ENCODE data around the gene THSD7B.
"Not testable (repeated sequence)": the region's sequence is repeated elsewhere in the genome, so short reads cannot be mapped to it uniquely, and the experiment has no call there.

The THSD7B gene

DNA sequence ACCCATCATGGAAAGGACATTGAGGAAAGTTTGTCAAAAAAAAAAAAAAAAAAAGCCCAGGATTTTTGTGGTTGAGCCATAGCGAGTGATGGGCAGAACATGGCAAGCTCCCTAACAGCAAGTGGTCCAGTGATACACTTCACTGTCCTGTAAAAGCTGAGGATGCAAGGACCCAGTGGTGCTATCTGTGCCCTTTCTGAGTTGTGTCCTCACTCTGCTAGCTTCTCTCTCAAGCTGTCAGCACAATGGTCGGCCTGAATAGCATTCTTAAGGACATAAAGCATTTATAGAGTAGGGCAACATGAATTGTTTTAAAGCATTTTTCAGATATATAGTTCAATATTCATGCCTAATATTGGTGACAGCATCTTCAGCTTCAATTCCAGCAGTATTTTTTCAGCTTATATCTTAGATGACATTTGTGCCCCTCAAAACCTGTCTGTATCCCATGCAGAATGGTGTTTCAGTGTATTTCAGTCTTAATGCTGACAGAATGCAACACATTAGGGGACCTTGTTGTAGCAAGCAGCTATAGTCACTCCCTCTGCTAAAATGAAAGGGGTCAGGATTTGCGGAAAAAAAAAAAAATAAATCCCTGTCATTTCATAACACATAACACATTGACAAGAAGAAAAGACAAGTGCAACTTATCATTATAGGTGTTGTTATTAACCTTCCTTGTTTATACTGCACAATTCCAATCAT is 496.7 kb downstream of the THSD7B start:
- FAIRE-seq: no peak

DNA sequence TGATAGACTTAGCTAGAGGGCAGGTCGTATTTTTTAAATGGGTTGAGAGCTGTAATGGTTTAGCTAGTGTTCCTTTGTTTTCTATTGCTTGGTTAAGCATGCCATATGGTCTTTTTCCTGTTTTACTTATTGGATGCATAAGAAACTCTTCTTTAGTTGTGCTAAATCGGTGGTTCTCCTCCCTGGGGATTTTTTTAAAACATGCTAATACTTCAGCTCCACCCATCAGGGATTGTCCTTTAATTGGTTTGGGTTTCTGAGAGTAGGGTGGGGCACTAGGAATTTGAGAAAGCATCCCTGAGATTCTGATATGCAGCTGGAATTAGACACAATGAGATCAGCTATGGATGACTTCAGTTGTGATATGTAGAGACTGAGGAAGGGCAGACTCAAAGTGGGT is 497.2 kb downstream of the THSD7B start:
- no peak for FAIRE-seq

DNA sequence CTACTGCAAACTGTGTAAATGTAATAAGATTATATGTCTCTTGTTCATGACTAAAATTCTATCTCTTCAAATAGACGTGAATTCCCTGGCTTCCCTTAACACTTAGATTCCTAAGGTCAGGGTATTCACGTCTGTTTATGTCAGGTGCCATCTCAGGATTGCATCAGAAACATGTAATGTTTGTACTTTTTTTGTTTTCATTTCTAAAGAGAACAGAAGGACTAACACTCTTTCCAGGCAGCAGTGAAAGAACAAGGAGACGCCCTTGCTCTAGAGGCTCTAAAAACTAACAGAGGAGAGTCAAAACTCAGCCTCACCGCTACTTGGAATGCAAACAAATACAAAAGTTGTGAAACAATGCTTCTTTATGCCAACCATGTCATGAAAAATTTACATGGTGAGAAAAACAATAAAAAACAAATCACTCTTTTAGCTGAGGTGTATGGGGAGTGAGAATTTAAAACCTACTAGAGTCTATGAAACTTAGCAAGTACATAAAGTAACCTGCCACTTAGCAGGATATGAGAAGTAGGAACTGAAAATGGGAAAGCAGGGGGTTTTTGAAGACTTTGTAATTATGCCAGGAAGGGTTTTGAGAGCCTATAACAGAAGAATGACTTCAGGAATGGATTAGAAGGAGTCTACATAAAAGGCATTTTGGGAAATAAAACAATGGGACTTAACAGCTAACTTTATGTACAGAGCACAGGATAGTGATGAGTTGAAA is 522.7 kb downstream of the THSD7B start:
- FAIRE-seq: no peak

DNA sequence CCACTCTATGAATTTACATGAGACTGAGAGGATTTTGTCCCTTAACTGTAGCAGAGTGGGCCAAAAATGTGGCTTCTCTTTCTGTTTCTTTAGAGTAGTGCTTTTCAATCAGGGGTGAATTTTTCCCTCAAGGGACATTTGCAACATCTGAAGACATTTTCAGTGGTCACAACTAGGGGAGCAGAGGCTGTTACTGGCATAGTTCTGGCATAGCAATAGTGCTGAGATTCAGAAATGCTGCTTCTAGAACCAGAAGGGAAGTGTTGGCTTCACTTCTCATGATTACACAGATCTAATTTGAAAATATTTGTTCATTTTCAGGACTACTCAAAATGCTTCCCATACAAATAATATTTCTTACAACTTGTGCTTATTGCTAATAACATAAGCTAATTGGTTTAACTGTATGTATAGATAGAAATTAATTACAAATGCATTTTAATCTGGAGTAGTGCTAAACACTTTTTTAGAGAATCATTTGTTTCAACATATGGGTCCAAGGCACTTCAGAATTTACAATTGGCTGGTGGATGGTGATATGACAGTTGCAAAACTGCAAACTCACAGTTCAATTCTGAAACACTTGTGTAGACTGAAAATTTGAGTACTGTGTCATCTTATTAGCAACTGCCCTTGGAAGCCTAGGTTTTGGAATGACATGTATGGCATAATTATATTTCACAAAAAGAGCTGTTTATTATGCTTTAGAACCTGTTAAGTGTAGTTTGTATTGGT is 526.7 kb downstream of the THSD7B start:
- no peak for FAIRE-seq

DNA sequence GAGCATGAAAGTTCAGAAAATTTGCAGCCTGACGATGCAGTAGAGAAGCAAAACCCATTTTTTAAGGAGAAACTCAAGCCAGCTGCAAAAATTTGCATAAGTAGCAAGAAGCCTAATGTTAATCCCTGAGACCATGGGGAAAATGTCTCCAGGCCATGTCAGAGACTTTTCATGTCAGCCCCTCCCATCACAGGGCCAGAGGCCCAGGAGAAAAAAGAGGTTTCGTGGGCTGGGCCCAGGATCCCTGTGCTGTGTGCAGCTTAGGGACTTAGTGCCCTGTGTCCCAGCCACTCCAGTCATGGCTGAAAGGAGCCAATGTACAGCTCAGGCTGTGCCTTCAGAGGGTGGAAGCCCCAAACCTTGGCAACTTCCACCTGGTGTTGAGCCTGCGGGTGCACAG is 533.0 kb downstream of the THSD7B start:
- no peak for FAIRE-seq

DNA sequence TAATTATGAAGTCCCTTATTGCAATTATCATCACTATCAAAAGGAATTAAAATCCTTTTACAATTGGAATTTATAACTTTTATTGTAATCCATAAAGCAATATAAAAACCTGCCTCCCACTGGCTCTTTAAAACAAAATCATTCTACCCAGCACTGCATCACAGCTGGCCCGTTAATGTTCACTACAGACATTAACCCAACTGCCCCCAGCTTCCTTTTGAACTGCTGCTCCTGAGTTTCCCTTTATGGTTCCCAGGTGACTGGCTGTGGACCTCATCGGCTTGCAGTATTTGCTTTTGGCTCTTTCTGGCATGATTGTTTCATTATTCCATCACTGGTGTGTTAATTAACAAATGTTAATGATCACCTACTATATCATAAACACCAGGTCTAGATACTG is 535.6 kb downstream of the THSD7B start:
- FAIRE-seq: no peak

DNA sequence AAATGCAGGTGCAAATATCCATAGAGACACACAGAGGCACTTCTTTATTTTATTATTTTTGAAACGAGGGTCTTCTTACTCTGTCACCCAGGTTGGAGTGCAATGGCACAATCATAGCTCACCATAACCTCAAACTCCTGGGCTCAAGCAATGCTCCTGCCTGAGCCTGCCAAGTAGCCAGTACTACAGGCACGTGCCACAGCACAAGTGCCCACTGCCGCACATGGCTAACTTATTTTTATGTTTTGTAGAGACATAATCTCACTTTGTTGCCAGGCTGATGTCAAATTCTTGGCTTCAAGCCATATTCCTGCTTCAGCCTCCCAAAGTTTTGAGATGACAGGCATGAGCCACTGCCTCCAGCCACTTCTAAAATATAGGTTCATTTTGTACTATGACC is 537.6 kb downstream of the THSD7B start:
- FAIRE-seq: no peak

DNA sequence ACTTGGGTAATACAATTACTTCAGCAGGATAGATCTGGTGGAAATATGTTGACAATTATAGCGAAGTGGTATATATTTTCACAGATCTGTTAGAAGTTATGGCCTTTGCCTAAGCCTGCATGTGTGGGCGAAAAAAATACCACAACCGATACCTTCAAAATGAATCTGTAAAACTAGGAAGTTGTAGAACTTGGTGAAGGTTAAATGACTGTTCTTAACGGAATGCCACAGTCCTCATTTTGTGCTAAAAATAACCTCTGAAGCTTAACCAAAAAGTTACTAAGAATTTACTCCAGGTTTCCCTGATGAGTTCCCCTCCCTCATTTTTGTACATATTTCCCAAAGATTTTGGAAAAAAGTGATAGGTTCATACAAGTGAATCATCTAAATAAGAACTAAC is 550.7 kb downstream of the THSD7B start:
- no peak for FAIRE-seq

DNA sequence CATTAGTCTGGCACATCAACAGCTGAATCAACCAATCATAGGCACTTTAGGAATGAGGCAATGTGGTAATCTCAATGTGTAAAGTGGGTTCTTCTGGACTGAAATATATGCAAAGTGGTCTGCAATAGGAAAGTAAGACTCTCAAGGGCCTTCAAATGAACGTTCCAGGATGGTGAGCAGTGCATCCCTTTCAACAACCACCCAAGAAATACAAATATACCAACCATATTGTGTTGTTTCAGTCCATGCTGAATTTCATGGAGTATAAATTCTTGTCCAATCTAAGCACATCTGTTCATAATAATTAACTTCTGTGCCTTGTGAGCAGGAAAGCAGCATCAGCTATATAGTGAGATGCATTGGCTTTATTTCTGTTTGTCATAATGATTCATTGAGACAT is 556.2 kb downstream of the THSD7B start:
- FAIRE-seq: no peak

DNA sequence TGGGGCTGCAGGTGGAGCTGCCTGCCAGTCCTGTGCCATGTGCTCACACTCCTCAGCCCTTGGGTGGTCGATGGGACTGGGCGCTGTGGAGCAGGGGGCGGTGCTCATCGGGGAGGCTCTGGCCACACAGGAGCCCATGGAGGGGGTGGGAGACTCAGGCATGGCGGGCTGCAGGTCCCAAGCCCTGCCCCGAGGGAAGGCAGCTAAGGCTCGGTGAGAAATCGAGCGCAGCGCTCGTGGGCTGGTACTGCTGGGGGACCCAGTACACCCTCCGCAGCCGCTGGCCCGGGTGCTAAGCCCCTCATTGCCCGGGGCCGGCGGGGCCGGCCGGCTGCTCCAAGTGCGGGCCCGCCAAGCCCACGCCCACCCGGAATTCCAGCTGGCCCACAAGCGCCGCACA is 566.2 kb downstream of the THSD7B start:
- FAIRE-seq: not testable (repeated sequence)

DNA sequence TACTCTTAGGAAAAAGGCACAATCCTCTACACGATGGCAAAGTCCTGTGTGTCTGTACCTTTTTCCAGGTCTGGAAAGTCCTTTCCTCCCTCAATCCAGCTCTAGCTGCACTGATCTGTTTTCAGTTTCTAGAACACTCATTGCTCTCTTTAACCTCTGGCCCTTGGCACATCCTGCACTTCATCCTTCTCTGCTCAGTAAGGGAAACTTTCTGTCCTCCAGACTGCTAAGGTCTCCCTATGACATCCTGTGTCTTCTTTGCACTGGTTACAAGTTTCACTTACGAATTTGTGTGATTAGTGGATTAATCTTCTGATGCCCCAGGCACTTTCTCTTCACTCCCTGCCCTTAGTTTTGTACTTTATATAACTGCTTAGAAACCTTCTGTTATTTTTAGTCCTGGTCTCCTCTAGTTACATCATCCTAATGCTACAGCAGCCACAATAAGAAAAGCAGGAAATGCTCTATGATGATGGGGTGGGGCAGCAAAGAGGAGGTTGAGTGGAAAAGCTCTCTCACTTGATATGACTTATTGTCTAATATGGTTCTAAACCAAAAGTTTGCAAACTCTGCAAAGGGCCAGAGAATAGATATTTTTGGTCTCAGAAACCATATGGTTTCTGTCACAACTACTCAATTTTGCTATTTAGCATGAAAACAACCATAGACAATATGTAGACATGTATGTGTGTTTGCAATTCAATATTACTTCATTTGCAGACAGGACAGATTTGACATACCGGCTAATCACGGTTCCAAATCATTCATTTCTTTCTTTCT is 568.2 kb downstream of the THSD7B start:
- no peak for FAIRE-seq

DNA sequence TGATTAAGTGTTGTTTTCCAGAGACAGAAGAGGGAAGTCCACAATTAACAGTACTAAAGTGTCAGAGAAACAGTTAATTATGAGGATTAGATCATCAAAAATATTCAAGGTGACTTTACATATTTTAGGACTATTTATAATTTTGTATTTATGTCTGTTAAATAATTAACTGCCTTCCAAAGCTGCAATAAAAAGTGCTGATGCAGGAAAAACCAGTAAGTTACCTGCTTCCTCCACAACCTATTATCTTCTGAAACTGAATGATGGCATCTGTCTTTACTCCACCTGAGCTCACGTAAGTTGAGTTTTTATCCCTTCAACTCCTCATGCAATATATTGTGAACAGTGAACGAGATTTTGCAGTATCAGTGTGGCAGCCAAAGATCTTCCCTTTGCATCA is 570.7 kb downstream of the THSD7B start:
- no peak for FAIRE-seq

DNA sequence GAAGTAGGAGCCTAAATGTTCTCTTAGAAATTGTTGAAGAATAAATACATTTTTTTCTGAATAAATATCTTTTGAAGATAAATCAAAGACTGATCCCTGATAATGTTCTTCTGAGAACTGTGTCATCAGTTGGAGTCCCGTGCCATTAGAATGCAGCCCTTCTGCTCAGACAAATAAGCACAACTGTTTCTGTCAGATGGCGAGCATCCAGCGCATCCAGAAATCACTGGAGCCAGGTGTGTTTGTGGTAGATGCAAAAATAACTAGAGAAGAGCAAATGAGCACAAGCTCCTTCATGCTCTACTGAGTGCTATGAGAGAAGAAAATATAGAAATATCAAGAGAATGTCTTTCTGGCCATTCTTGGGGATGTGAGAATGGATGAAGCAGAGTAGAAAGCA is 573.7 kb downstream of the THSD7B start:
- no peak for FAIRE-seq

DNA sequence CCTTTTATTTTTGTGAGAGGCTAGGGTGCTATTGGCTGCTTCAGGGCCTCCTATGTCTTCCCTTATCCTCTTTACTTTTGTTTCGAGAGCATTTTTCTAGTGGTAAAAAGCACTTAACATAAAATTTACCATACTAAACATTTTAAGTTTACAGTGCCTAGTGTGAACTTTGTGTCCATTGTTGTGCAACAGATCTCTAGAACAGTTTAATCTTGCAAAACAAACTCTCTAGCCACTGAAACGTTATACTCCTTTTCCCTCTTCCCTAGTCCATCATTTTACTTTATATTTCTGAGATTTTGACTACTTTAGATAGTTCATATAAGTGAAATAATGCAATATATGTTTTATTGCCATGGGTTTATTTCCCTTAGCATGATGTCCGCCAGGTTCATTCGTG is 580.6 kb downstream of the THSD7B start:
- no peak for FAIRE-seq

DNA sequence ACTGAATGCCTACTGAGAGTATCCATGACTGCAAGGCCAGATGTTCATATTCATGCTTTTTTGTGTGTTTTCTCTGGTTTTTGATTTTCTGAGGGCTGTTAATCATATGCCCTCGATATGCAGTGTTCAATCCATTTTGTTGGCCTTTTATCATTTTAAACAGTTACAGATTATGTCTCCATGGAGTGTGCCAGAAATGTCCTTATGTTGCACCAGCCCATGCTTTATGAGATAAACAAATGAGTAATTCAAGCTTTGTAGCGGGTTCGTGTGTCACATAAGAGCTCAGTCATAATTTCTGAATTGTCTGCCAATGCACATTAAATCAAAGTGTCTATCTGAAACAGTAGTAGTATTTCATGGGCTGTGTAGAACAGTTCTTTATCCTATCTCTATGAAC is 583.0 kb downstream of the THSD7B start:
- FAIRE-seq: no peak

DNA sequence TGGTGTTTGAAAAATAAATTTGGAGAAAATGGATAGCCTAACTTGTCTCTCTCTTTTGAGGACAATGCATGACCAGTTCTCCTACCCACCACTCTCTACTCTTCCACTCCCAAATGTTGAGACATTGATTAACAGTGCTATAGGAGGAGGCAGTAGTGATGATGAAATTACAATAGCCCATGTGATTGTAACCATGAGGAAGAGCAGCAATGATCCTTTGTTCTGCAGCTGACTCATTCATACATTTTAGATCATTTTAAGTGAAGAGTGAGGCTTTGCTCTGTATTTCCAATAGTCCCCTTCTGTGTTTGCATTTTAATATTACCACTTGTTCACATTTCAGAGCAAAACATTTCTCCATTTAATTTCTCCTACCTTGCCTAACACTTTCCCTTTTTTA is 592.3 kb downstream of the THSD7B start:
- FAIRE-seq: no peak

DNA sequence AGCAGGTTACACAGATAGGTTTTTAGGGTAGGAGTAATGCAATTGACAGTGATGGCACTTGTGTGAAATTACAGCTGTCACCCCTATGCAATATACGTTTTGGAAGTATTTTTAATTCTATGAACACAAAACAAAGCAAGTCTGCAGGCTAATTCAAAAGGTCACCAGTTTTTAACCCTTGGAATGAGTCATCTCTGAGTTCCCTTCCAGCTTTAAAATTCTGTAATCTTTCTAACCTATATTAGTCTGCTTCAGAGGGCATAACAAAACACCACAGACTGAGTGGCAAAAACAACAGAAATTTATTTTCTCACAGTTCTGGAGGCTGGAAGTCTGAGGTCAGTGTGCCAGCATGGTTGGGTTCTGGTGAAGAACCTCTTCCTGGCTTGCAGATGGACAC is 602.0 kb downstream of the THSD7B start:
- FAIRE-seq: no peak

DNA sequence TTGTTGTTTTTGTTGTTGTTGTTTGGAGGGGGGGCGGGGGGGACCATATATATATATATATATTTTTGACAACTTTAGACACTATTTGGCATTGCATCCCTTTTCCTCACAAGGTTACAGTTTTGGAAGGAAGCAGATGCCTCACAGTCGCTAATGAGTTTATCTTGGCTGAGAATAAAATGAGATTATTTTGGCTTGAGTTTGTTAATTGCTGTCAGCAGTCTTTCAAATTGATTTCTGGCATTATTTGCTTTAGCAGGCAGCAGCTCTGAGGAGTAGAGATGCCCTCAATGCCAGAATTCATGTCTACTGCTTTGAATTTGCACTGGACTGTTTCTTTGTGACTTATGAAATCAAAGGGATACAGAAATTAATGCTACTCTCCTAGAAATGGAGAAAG is 603.8 kb downstream of the THSD7B start:
- no peak for FAIRE-seq

DNA sequence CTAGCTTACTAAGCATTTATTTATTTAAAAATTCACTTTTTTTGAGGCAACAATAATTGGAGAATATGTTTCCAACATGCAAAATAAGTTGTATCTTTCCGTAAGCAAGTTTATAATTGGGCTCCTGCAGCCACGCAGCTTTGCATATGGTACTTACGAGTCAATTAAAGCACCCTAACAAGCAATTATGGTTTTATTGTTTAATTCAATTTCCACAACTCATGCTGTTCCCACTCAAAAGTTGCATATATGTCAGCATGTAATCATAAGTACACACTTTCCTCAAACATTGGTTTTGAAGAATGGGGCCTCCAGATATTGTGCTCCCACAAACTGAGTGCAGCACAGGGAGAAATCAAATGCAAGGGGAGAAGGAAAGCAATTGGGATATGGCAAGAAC is 613.8 kb downstream of the THSD7B start:
- no peak for FAIRE-seq

DNA sequence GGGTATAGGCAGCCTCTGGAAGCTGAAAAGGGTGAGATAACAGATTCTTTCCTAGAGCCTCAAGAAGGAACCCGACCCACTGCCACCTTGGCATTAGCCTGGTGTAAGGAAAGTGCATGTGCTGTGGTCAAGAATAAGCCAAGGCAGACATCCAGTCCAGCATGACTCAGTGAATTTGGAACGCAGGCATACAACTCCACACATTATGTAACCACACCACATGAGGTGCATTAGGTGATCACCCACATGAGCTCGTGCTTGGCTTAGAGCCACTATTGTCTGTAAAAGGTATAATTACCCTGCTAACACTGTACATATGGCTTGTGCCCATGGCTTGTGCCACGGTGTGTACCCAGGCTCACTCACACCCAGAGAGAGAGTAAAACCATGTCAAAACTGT is 615.3 kb downstream of the THSD7B start:
- no peak for FAIRE-seq

DNA sequence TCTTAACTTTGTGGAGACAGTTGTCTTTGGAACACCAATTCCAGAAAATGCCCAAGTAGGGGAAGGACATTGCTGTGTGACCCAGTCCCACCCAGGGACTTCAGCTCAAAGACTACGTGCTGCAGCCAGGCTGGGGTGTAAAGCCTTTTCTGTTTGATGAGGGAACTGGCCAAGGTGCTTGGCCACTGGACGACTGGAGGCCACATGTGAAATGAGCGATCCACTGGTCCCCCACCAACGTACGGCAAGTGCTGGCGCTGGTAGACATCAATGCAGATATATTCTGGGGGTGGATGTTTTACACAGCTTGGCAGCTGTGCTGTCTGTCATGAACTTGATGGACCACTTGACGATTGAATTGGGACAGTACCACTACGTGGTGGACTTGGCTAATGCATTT is 616.4 kb downstream of the THSD7B start:
- no peak for FAIRE-seq

DNA sequence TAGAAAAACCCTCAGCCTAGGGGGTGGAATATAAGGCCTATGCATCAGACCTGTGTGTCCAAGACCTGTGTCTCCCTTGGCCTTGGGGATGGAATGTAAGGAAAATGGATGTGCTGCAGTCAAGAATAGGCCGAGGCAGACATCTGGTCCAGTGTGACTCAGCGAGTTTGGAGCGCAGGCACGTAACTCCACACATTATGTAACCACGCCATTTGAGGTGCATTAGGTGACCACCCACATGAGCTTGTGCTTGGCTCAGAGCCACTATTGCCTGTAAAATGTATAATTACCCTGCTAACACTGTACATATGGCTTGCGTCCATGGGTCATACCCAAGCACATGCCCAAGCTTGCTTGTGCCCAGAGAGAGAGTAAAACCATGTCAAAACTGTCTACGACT is 618.0 kb downstream of the THSD7B start:
- FAIRE-seq: no peak

DNA sequence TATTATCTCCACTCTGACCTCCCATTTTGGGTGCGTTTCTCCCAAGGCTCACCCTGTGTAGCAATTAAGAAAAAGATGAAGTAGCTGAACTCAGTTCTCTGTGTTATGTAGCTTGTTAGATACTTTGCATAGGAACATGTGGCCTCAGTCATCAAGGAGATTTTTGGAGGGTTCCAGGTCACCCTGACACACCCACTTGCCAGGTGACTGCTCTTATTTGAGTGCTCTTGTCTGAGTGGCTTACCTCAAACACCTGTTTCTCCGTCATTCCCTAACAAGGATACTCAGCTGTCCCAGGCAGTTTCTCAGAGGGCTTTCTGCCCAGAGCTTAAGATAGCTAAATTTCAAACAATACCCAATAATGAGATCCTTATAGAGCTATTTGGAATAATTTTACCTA is 621.7 kb downstream of the THSD7B start:
- FAIRE-seq: no peak
